Measurements from ENCODE around the gene MYL5.

DNA sequence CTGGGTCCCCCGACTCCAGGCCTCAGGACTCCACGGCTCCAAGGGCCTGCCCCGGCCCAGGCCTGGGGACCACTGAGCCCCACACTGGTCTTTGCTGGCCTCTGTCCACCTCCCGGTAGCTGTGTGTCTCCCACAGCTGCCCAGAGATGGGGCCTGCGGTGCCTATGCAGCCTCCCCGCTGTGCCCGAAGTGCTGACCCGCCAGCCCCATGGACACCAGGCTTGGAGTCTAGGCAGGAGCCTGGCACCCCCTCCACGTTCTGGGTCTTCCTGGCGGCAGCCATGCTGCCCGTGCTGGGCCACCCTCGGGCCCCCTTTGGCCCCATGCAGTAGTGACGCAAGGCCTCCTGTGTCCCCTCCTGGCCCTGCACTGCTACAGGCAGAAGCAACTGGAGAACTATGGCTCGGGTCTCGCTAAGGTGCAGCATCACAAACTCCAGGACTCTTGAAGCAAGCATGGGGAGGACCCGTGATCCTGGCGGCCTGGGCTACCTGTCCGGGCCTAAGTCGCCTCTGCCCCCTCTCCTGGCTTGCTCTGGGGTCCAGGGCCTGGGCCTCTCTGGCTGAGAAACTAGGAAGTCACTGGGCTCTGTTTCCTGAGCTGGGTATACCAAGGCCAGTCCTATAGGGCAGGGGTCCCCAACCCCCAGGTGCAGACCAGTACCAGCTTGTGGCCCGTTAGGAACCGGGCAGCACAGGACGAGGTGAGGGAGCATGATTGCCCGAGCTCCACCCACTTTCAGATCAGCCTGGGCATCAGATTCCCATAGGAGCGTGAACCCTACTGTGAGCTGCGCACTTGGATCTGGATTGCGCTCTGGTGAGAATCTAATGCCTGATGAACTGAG is 917 bp downstream of the MYL5 start:
- TF ChIP-seq POLR2A (IDR thresholded peaks at IDR 0.05) = no peak
- TF ChIP-seq, protein P1, sequence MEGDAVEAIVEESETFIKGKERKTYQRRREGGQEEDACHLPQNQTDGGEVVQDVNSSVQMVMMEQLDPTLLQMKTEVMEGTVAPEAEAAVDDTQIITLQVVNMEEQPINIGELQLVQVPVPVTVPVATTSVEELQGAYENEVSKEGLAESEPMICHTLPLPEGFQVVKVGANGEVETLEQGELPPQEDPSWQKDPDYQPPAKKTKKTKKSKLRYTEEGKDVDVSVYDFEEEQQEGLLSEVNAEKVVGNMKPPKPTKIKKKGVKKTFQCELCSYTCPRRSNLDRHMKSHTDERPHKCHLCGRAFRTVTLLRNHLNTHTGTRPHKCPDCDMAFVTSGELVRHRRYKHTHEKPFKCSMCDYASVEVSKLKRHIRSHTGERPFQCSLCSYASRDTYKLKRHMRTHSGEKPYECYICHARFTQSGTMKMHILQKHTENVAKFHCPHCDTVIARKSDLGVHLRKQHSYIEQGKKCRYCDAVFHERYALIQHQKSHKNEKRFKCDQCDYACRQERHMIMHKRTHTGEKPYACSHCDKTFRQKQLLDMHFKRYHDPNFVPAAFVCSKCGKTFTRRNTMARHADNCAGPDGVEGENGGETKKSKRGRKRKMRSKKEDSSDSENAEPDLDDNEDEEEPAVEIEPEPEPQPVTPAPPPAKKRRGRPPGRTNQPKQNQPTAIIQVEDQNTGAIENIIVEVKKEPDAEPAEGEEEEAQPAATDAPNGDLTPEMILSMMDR (IDR thresholded peaks at IDR 0.05) = no peak
